ENCODE measurements around the gene C10orf62.
"Not testable (repeated sequence)": the region's sequence is repeated elsewhere in the genome, so short reads cannot be mapped to it uniquely, and the experiment has no call there.

Gene C10orf62

DNA sequence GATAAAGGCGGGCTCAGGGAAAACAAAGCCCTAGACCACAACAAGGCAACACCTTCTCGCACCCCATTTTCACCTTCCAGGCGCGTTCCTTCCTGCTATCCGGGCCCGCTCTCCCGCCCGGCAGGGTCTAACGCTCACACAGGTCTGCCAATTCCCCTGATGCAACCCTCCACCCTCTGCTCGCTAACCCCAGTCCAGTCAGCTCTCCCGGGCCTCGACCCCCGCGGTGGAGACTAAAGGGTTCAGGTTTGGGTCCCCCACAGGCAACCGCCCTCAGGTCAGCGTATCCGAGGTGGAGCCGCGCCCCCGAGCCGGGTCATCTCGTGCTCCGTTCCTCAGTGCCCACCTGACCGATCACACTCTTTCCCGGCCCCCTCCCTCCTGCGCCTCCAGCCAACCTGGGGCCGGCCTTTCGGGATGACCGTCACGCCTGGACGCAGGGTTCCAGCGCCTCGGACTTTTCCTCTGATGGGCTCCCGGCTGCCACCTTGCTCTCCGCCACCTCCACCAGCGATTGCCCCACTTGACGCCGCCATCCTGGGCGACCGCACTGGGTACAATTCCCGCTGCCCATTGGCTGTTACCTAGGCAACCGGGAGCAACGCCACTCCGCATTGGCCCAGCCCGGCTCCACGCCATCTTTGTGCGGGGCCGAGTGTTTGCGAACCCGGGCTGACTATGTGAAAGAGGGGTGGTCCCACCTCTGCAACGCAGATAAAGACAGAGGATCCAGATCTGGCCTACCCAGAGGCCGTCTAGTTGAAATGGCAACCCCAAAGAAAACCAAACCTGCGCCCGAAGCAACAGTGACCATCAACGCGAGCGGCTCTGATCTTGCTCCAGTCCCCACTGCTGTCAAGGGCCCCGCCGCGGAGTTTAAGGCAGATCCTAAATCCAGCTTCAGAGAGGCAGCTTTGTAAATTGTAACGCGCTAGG, 43.7 kb downstream of the C10orf62 start, which contains the start of gene MORN4:
TSS of gene MORN4 (minus strand) at position 552 of the 936 bp plus-strand sequence. CDS start 13,847 bp downstream, outside the sequence.
- peak; percentile 65 to 88 for DNase-seq

DNA sequence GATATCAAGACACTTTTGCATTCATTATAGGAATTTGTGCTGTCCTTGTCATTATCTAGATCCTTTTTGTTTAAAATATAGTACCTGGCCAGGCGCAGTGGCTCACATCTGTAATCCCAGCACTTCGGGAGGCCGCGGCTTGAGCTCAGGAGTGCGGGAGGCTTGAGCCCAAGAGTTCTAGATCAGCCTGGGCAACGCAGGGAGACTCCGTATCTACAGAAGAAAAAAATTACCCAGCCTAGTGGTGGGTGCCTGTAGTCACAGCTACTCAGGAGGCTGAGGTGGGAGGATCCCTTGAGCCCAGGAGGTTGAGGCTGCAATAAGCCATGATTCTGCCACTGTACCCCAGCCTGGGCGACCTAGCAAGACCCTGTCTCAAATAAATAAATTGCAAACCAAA, 44.4 kb downstream of the C10orf62 start:
- peak in 1 of 2 experiments; percentile 5 for DNase-seq

DNA sequence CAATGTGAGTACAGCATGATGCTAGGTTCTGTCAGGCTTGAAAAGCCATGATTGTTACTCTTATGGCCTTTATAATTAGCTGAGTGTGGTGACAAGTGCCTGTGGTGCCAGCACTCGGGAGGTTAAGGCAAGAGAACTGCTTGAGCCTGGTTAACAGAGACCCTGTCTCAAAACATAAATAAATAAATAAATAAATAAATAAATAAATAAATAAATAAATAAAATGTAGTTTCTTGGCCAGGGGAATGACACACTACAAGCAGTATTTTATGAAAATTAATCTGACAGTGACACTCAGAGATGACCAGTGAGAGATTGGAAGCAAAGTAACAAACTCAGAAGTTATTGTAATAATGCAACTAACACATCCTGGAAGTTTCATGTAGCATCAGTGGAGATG, 46.1 kb downstream of the C10orf62 start:
- no peak for DNase-seq

DNA sequence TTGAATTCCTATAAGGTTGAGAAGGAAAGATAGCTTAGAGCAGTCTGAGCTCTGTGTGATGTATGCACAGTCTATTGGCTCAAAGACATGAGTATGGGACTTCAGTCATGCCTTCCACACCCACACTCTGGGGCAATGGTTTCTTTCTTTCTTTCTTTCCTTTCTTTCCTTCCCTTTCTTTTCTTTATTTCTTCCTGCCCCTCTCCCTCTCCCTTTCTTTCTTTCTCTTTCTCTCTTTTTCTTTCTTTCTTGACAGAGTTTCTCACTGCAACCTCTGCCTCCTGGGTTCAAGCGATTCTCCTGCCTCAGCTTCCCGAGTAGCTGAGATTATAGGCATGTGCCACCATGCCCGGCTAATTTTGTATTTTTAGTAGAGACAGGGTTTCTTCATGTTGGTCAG, 49.6 kb downstream of the C10orf62 start:
- DNase-seq, result not testable (repeated sequence)

DNA sequence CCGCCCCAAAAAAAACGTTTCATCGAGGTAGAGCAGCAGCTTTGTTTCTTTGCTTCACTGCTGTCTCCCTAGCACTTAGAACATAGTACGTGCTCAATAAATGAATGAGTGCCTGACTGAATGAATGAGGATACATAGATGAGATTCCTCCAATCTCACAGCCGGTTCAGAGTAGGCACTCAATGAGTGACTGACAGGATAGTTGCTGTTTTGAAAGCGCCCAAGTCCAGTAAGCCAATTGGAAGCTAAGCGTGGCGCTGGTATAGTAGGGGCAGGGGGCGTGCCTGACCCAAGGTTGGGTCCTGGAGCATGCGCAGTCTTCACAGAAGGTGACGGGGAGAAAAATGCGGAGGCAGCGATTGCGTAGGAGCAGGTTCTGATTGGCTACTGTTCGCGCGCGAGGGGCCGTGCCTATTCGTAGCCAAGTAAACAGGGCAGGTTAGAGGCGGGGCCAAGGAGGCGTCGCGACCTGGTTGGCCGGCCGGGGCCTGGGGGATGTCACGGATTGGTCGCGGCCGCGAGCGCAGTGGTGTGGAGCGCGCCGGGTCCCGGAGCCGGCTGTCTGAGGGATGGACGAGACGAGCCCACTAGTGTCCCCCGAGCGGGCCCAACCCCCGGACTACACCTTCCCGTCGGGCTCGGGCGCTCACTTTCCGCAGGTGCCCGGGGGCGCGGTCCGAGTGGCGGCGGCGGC, 50.8 kb downstream of the C10orf62 start, which contains the start of gene PI4K2A:
TSS of gene PI4K2A (plus strand) at position 498 of the 694 bp plus-strand sequence. CDS start at position 570, 72 bp downstream.
- DNase-seq, result peak; percentile 93 to 97

Data from NCI-H446 (cell line).